ENCODE measurements around the gene RNF207. TPM values are rescaled to one million over a fixed set of nuclear protein-coding genes. Genes with fewer than 3 reads are reported as not detected.

Gene RNF207
- polyA plus RNA-seq, 1 of the 3 experiments (the other 2 are of a cell fraction), result 25.4 TPM

DNA sequence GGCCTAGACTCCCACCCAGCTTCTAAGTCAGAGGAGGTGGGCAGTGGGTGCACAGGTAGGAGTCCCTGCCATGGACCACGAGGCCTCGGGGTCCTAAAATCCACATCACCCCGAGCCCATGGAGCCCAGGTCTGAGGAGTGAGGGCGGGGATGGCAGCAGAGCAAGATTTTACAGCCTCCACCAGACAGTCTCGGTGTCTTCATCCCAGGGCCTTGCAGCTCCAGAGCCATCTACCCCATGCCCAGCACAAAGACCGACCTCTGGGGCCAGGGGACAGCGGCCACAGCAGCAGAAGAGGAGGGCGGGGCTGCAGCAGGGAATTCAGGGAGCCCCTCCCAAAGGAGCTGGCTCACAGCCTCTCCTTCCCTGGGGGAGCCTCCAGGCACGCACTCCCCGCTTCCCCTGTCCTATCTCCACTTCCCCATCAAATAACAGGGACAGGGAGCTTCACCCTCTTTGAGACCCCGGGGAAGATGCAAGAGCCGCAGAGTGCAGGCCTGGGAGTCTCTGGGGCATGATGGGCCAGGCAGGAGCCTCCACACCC is 40.4 kb upstream of the RNF207 start:
- 30% methylated on average over 2 of the region's 12 CpGs for WGBS (ENCODE audit: low lambda C conversion rate)
- ChIA-PET POLR2A (no interaction called here), CTCF (interaction anchor here (1.7 to 2.5 kb wide), 3 partner anchors 20 to 112 kb away, joined by 5 to 10 read pairs (median 10); no protein-coding TSS in a partner anchor)
- DNase-seq, result no peak
- no peaks in the 10 kb centered on the region for H3K27me3 ChIP-seq (ENCODE audit: insufficient read depth)
- H2AFZ ChIP-seq (ENCODE audit: low read depth), result no peak overlapping the region
- no peak overlapping the region for H3K27ac ChIP-seq (ENCODE audit: low read depth in 2 of 2, low read length in 1 of 2)
- TF ChIP-seq POLR2AphosphoS5 (IDR thresholded peaks at IDR 0.05; ENCODE audit: low read depth, low read length), result no peak
- no peak for TF ChIP-seq TCF12 (IDR thresholded peaks at IDR 0.05)
- TF ChIP-seq, protein P1, sequence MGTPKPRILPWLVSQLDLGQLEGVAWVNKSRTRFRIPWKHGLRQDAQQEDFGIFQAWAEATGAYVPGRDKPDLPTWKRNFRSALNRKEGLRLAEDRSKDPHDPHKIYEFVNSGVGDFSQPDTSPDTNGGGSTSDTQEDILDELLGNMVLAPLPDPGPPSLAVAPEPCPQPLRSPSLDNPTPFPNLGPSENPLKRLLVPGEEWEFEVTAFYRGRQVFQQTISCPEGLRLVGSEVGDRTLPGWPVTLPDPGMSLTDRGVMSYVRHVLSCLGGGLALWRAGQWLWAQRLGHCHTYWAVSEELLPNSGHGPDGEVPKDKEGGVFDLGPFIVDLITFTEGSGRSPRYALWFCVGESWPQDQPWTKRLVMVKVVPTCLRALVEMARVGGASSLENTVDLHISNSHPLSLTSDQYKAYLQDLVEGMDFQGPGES (IDR thresholded peaks at IDR 0.05; ENCODE audit: low read depth, low read length), result no peak
- TF ChIP-seq RAD21 (IDR thresholded peaks at IDR 0.05; ENCODE audit: low read length), result no peak
- TF ChIP-seq, protein P2, sequence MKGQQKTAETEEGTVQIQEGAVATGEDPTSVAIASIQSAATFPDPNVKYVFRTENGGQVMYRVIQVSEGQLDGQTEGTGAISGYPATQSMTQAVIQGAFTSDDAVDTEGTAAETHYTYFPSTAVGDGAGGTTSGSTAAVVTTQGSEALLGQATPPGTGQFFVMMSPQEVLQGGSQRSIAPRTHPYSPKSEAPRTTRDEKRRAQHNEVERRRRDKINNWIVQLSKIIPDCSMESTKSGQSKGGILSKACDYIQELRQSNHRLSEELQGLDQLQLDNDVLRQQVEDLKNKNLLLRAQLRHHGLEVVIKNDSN (IDR thresholded peaks at IDR 0.05; ENCODE audit: borderline replicate concordance, low read depth), result no peak
- no peak for TF ChIP-seq TAF1 (IDR thresholded peaks at IDR 0.05; ENCODE audit: borderline replicate concordance, low read depth, low read length)
- TF ChIP-seq, protein P3, sequence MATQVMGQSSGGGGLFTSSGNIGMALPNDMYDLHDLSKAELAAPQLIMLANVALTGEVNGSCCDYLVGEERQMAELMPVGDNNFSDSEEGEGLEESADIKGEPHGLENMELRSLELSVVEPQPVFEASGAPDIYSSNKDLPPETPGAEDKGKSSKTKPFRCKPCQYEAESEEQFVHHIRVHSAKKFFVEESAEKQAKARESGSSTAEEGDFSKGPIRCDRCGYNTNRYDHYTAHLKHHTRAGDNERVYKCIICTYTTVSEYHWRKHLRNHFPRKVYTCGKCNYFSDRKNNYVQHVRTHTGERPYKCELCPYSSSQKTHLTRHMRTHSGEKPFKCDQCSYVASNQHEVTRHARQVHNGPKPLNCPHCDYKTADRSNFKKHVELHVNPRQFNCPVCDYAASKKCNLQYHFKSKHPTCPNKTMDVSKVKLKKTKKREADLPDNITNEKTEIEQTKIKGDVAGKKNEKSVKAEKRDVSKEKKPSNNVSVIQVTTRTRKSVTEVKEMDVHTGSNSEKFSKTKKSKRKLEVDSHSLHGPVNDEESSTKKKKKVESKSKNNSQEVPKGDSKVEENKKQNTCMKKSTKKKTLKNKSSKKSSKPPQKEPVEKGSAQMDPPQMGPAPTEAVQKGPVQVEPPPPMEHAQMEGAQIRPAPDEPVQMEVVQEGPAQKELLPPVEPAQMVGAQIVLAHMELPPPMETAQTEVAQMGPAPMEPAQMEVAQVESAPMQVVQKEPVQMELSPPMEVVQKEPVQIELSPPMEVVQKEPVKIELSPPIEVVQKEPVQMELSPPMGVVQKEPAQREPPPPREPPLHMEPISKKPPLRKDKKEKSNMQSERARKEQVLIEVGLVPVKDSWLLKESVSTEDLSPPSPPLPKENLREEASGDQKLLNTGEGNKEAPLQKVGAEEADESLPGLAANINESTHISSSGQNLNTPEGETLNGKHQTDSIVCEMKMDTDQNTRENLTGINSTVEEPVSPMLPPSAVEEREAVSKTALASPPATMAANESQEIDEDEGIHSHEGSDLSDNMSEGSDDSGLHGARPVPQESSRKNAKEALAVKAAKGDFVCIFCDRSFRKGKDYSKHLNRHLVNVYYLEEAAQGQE (IDR thresholded peaks at IDR 0.05; ENCODE audit: low read depth, low read length), result no peak
- no peaks in the 10 kb centered on the region for H3K9me3 ChIP-seq
- no peaks in the 10 kb centered on the region for H4K20me1 ChIP-seq (ENCODE audit: insufficient read depth)
- H3K4me3 ChIP-seq (ENCODE audit: low read depth in 2 of 2, low read length in 1 of 2), result no peak overlapping the region
- no peaks in the 10 kb centered on the region for H3K9me2 ChIP-seq
- no peaks in the 10 kb centered on the region for H3F3A ChIP-seq (replicated peaks; ENCODE audit: insufficient read depth)
- H3K36me3 ChIP-seq (replicated peaks in 1 of 2; ENCODE audit: control insufficient read depth in 1 of 2, insufficient read depth in 2 of 2, low read length in 1 of 2), result no peaks in the 10 kb centered on the region
- H3K79me2 ChIP-seq (ENCODE audit: insufficient read depth), result no peaks in the 10 kb centered on the region
- H3K9ac ChIP-seq, result no peak overlapping the region
- no peak overlapping the region for H3K4me2 ChIP-seq
- peaks cover 0 to 43% of the 10 kb centered on the region in 2 experiments; a peak in 1 of 4 replicates for H3K4me1 ChIP-seq (ENCODE audit: control insufficient read depth in 1 of 2, insufficient read depth in 2 of 2, low read depth in 1 of 2, low read length in 1 of 2)

DNA sequence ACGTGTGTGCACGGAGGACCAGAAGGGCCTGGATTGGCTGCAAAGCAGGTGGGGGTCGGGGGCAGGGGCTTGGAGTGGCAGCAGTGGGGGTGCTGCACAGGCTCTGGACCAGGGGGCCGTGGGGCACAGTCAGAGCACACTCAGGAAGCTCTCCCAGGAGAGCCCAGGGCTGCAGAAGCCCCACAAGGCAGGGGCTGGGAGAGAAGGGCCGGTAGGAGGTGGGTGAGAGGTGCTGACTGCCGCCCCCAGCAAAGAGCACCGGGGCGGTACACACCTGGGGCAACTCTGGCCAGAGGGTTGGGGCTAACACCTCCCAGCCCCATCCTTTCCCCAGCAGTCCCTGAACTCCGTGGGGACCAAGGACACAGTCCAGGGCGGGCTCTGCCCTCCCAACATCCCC is 39.7 kb upstream of the RNF207 start:
- ChIA-PET POLR2A (no interaction called here), CTCF (interaction anchor here (1.7 to 2.5 kb wide), 2 partner anchors 19 to 57 kb away, joined by 5 to 10 read pairs; no protein-coding TSS in a partner anchor)
- no peak overlapping the region for H2AFZ ChIP-seq (ENCODE audit: low read depth)
- H3K36me3 ChIP-seq (replicated peaks in 1 of 2; ENCODE audit: control insufficient read depth in 1 of 2, insufficient read depth in 2 of 2, low read length in 1 of 2), result no peaks in the 10 kb centered on the region
- no peaks in the 10 kb centered on the region for H3F3A ChIP-seq (replicated peaks; ENCODE audit: insufficient read depth)
- H3K4me3 ChIP-seq (ENCODE audit: low read depth in 2 of 2, low read length in 1 of 2), result no peak overlapping the region
- no peak overlapping the region for H3K4me2 ChIP-seq
- no peaks in the 10 kb centered on the region for H3K79me2 ChIP-seq (ENCODE audit: insufficient read depth)
- no peaks in the 10 kb centered on the region for H3K27me3 ChIP-seq (ENCODE audit: insufficient read depth)
- no peaks in the 10 kb centered on the region for H4K20me1 ChIP-seq (ENCODE audit: insufficient read depth)
- DNase-seq, result no peak
- H3K9ac ChIP-seq, result no peak overlapping the region
- no peak overlapping the region for H3K27ac ChIP-seq (ENCODE audit: low read depth in 2 of 2, low read length in 1 of 2)
- WGBS (ENCODE audit: low lambda C conversion rate), result 20% methylated on average over 1 of the region's 10 CpGs
- peaks cover 0 to 41% of the 10 kb centered on the region in 2 experiments; a peak in 1 of 4 replicates for H3K4me1 ChIP-seq (ENCODE audit: control insufficient read depth in 1 of 2, insufficient read depth in 2 of 2, low read depth in 1 of 2, low read length in 1 of 2)
- no peaks in the 10 kb centered on the region for H3K9me2 ChIP-seq
- H3K9me3 ChIP-seq, result no peaks in the 10 kb centered on the region
- no peak for TF ChIP-seq EZH2phosphoT487 (IDR thresholded peaks at IDR 0.05; ENCODE audit: borderline replicate concordance, low read depth)
- TF ChIP-seq RAD21 (IDR thresholded peaks at IDR 0.05; ENCODE audit: low read length), result no peak
- no peak for TF ChIP-seq TEAD4 (IDR thresholded peaks at IDR 0.05; ENCODE audit: borderline replicate concordance, insufficient read depth)
- TF ChIP-seq NFIC (IDR thresholded peaks at IDR 0.05; ENCODE audit: borderline replicate concordance), result no peak
- TF ChIP-seq TAF1 (IDR thresholded peaks at IDR 0.05; ENCODE audit: borderline replicate concordance, low read depth, low read length), result no peak
- TF ChIP-seq RFX5 (IDR thresholded peaks at IDR 0.05; ENCODE audit: low read length), result no peak
- no peak for TF ChIP-seq FOXJ3 (CRISPR knock-in tag; IDR thresholded peaks at IDR 0.05)
- TF ChIP-seq, protein P4, sequence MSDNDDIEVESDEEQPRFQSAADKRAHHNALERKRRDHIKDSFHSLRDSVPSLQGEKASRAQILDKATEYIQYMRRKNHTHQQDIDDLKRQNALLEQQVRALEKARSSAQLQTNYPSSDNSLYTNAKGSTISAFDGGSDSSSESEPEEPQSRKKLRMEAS (IDR thresholded peaks at IDR 0.05; ENCODE audit: low read depth), result no peak
- TF ChIP-seq, protein P5, sequence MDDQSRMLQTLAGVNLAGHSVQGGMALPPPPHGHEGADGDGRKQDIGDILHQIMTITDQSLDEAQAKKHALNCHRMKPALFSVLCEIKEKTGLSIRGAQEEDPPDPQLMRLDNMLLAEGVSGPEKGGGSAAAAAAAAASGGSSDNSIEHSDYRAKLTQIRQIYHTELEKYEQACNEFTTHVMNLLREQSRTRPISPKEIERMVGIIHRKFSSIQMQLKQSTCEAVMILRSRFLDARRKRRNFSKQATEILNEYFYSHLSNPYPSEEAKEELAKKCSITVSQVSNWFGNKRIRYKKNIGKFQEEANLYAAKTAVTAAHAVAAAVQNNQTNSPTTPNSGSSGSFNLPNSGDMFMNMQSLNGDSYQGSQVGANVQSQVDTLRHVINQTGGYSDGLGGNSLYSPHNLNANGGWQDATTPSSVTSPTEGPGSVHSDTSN (IDR thresholded peaks at IDR 0.05), result no peak
- no peak for TF ChIP-seq SMC3 (IDR thresholded peaks at IDR 0.05; ENCODE audit: low read depth, low read length)
- TF ChIP-seq, protein P1 (IDR thresholded peaks at IDR 0.05; ENCODE audit: low read depth, low read length), result no peak
- TF ChIP-seq, protein P6, sequence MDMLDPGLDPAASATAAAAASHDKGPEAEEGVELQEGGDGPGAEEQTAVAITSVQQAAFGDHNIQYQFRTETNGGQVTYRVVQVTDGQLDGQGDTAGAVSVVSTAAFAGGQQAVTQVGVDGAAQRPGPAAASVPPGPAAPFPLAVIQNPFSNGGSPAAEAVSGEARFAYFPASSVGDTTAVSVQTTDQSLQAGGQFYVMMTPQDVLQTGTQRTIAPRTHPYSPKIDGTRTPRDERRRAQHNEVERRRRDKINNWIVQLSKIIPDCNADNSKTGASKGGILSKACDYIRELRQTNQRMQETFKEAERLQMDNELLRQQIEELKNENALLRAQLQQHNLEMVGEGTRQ (IDR thresholded peaks at IDR 0.05; ENCODE audit: borderline replicate concordance, low read depth, low read length), result no peak

Data from SK-N-SH (cell line).